ENCODE data around the gene PRDM5. TPM values are rescaled to one million over a fixed set of nuclear protein-coding genes. Genes with fewer than 3 reads are reported as not detected.

The PRDM5 gene
- total and polyA plus RNA-seq, 2 of the 13 experiments (the other 11 are each of a cell fraction or from before 2014, with no cell fraction given), result not detected

DNA sequence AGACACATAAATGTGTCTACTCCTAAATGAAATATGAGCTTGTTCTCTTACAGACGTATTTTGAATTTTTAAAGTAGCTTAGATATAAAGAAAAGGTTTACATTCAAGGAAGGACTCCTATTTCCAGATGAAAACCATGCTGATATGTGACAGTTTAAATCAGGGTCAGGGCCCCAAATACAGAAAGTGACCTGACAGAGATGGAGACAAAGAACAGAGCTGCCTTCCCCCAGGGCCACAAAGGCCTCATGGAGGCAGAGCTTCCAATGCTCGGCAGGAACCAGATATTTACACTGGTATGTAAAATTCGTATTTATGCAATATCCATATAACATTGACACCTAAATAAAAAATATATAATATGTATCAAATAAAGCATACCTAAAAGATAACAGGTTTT is 124.0 kb downstream of the PRDM5 start:
- in situ Hi-C loops (cut with HindIII; ENCODE audit: extremely low pct_ligation_motif_present, low pct_unique_long_range_greater_than_20kb), result no loop called here

More for the DNA sequence above, 124.0 kb downstream of the PRDM5 start:
- no peak for DNase-seq (ENCODE audit: low spot score)
- no peak for TF ChIP-seq NKX3-1 (CRISPR knock-in tag; IDR thresholded peaks at IDR 0.05)
- no peak for TF ChIP-seq ZNF772 (CRISPR knock-in tag; IDR thresholded peaks at IDR 0.05)
- no peak for TF ChIP-seq NCOR1 (IDR thresholded peaks at IDR 0.05; ENCODE audit: borderline replicate concordance, low read length)
- no peak for TF ChIP-seq ZFP62 (CRISPR knock-in tag; IDR thresholded peaks at IDR 0.05)
- TF ChIP-seq ZNF44 (CRISPR knock-in tag; IDR thresholded peaks at IDR 0.05), result no peak
- TF ChIP-seq, protein P1, sequence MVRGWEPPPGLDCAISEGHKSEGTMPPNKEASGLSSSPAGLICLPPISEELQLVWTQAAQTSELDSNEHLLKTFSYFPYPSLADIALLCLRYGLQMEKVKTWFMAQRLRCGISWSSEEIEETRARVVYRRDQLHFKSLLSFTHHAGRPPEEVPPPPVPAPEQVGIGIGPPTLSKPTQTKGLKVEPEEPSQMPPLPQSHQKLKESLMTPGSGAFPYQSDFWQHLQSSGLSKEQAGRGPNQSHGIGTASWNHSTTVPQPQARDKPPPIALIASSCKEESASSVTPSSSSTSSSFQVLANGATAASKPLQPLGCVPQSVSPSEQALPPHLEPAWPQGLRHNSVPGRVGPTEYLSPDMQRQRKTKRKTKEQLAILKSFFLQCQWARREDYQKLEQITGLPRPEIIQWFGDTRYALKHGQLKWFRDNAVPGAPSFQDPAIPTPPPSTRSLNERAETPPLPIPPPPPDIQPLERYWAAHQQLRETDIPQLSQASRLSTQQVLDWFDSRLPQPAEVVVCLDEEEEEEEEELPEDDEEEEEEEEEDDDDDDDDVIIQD (CRISPR knock-in tag; IDR thresholded peaks at IDR 0.05; ENCODE audit: low read depth), result no peak
- TF ChIP-seq ZNF740 (CRISPR knock-in tag; IDR thresholded peaks at IDR 0.05), result no peak
- no peak for TF ChIP-seq NFIC (IDR thresholded peaks at IDR 0.05; ENCODE audit: low read length)
- TF ChIP-seq AGO2 (optimal IDR thresholded peaks at IDR 0.05; ENCODE audit: low read depth, low read length), result no peak
- TF ChIP-seq TAF1 (CRISPR knock-in tag; IDR thresholded peaks at IDR 0.05), result no peak
- no peak for TF ChIP-seq CBX5 (CRISPR knock-in tag; IDR thresholded peaks at IDR 0.05; ENCODE audit: borderline replicate concordance)
- TF ChIP-seq RFX1 (IDR thresholded peaks at IDR 0.05), result no peak
- no peak for TF ChIP-seq ATF1 (CRISPR knock-in tag; IDR thresholded peaks at IDR 0.05)
- no peak for TF ChIP-seq IRF1 (CRISPR knock-in tag; IDR thresholded peaks at IDR 0.05; ENCODE audit: low read depth)
- no peak for TF ChIP-seq MTF2 (CRISPR knock-in tag; IDR thresholded peaks at IDR 0.05; ENCODE audit: borderline replicate concordance)
- TF ChIP-seq ZNF768 (CRISPR knock-in tag; IDR thresholded peaks at IDR 0.05), result no peak
- no peak for TF ChIP-seq SP2 (CRISPR knock-in tag; IDR thresholded peaks at IDR 0.05)
- TF ChIP-seq ZNF644 (CRISPR knock-in tag; IDR thresholded peaks at IDR 0.05; ENCODE audit: low read depth), result no peak
- no peak for TF ChIP-seq ATAD3A (CRISPR knock-in tag; IDR thresholded peaks at IDR 0.05)
- TF ChIP-seq, protein P2, sequence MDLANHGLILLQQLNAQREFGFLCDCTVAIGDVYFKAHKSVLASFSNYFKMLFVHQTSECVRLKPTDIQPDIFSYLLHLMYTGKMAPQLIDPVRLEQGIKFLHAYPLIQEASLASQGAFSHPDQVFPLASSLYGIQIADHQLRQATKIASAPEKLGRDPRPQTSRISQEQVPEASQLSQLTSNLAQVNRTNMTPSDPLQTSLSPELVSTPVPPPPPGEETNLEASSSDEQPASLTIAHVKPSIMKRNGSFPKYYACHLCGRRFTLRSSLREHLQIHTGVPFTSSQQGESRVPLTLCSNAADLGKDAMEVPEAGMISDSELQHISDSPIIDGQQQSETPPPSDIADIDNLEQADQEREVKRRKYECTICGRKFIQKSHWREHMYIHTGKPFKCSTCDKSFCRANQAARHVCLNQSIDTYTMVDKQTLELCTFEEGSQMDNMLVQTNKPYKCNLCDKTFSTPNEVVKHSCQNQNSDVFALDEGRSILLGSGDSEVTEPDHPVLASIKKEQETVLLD (CRISPR knock-in tag; IDR thresholded peaks at IDR 0.05; ENCODE audit: low read depth), result no peak
- Histone ChIP-seq H3K9me3 (ENCODE audit: low read length) (no peaks in the 10 kb centered on the region), H3K4me1 (ENCODE audit: insufficient read depth, low read length) (no peaks in the 10 kb centered on the region), H2AFZ (ENCODE audit: low read length) (no peak overlapping the region), H3K79me2 (ENCODE audit: insufficient read depth, low read length) (no peaks in the 10 kb centered on the region), H3K27me3 (ENCODE audit: control insufficient read depth in 1 of 2, insufficient read depth in 2 of 2, low read length in 2 of 2) (no peaks in the 10 kb centered on the region; a peak in 1 of 5 replicates), H3K36me3 (replicated peaks in 1 of 2; ENCODE audit: control insufficient read depth in 1 of 2, insufficient read depth in 2 of 2, low read length in 2 of 2) (no peaks in the 10 kb centered on the region), H3K4me3 (replicated peaks in 1 of 3; ENCODE audit: insufficient read depth in 1 of 3, low read depth in 2 of 3, low read length in 3 of 3) (no peak overlapping the region), H3K4me2 (ENCODE audit: low read depth, low read length) (no peak overlapping the region), H4K20me1 (ENCODE audit: insufficient read depth, low read length) (no peaks in the 10 kb centered on the region), H3K9ac (ENCODE audit: insufficient read depth, low read depth, low read length) (no peak overlapping the region), H3K27ac (ENCODE audit: extremely low read length, insufficient read depth, low read length) (no peak overlapping the region)
- no peak for FAIRE-seq
- BruUV-seq (replicated peaks), result no TSS peak
- ATAC-seq, result no peak
- WGBS (ENCODE audit: low lambda C conversion rate), result 0% methylated on average over 3 of the region's 3 CpGs
- CTCF ChIA-PET (ENCODE audit: low intra/inter-chr PET ratio, low total read pairs), result no interaction called here
- POLR2A ChIA-PET, result no interaction called here
- intact Hi-C loops (cut with micrococcal nuclease; ENCODE audit: unreplicated experiment), result loop anchor here (10.0 kb wide), 1 partner anchor 824 kb away; no protein-coding TSS in a partner anchor
